Measurements from ENCODE around the gene MPND. TPM values are rescaled to one million over a fixed set of nuclear protein-coding genes. Genes with fewer than 3 reads are reported as not detected.
A peak's percentile ranks its signal among the peaks of the same experiment; 100 is the strongest.

The MPND gene
- total RNA-seq, 1 donor from 2014 or later: 3.9 TPM

GRCh38 chr19:4367781-4368127, 24.4 kb downstream of the MPND start:
- H3K4me3 ChIP-seq (ENCODE audit: low read depth, low read length): no peak overlapping the region
- DNase-seq (ENCODE audit: low read depth): no peak
- no peak for TF ChIP-seq CTCF (conservative IDR thresholded peaks at IDR 0.05; ENCODE audit: low read depth, low read length)

GRCh38 chr19:4368128-4368820, 24.9 kb downstream of the MPND start:
- no peak for TF ChIP-seq CTCF (conservative IDR thresholded peaks at IDR 0.05; ENCODE audit: low read depth, low read length)
- H3K4me3 ChIP-seq (ENCODE audit: low read depth, low read length): no peak overlapping the region
- no peak for DNase-seq (ENCODE audit: low read depth)

DNA sequence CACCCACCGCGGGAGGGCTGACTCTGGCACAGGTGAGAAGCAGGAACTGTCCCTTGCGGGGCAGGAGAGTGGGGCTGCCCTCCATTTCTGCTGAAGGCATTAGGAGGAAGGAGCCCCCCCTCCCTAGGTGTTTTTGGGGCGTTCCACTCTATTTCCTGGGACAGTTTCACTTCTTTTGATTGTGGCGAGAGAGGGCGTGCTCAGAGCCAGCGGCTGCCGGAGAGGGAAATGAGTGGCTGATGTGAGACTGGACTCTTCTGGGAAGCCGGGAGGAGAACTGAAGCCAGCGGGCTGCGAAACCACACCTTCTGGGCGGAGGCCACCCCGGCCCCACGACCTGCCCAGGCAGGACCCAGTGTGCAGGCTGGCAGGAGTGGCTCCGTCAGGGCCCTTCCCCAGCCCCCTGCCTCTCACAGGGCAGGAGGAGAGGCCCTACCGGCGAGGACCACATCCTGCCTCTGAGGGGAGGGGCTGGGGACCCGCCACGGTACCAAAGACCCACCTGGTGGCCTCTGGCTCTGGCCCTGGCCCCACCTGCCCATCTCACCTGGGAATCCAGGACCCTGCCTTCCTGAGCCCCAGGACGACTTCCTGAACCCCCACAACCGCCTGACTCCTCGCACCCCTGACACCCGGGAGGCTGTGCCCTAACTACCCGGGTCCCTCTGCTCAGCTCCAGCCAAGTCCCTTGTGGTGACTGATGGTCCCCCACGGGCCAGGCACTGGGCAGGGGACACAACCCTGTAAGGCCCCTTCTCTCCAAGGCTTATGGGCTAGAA, 25.9 kb downstream of the MPND start:
- no peak for DNase-seq (ENCODE audit: low read depth)
- peak overlapping the region; percentile 44 for H3K4me3 ChIP-seq (ENCODE audit: low read depth, low read length)
- TF ChIP-seq CTCF (conservative IDR thresholded peaks at IDR 0.05; ENCODE audit: low read depth, low read length): peak; percentile 5

DNA sequence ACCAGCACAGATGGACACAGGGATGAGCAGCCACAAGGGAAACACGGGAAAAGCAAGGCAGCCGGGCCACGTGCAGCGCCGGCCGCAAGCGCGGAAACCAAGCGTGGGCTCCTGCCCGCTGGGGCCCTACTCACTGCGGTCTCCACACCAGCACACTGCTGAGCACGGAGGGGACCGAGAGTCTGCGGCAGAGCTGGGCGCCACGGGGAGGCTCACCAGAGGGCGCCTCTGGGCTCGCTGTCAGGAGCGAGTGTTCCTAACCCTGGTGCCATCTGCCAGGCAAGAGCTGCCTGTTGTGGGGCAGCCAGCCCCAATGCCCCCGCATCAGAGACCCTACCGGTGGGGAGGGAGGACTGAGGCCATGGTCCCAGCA, 26.5 kb downstream of the MPND start:
- TF ChIP-seq CTCF (conservative IDR thresholded peaks at IDR 0.05; ENCODE audit: low read depth, low read length): peak; percentile 56
- peak overlapping the region; percentile 44 for H3K4me3 ChIP-seq (ENCODE audit: low read depth, low read length)
- no peak for DNase-seq (ENCODE audit: low read depth)

GRCh38 chr19:4370418-4371041, 27.2 kb downstream of the MPND start:
- no peak overlapping the region for H3K4me3 ChIP-seq (ENCODE audit: low read depth, low read length)
- no peak for DNase-seq (ENCODE audit: low read depth)
- TF ChIP-seq CTCF (conservative IDR thresholded peaks at IDR 0.05; ENCODE audit: low read depth, low read length): no peak

GRCh38 chr19:4371247-4372164, 28.1 kb downstream of the MPND start:
- TF ChIP-seq CTCF (conservative IDR thresholded peaks at IDR 0.05; ENCODE audit: low read depth, low read length): no peak
- no peak for DNase-seq (ENCODE audit: low read depth)
- H3K4me3 ChIP-seq (ENCODE audit: low read depth, low read length): no peak overlapping the region
